ENCODE results near the gene TGIF2.

The TGIF2 gene

DNA sequence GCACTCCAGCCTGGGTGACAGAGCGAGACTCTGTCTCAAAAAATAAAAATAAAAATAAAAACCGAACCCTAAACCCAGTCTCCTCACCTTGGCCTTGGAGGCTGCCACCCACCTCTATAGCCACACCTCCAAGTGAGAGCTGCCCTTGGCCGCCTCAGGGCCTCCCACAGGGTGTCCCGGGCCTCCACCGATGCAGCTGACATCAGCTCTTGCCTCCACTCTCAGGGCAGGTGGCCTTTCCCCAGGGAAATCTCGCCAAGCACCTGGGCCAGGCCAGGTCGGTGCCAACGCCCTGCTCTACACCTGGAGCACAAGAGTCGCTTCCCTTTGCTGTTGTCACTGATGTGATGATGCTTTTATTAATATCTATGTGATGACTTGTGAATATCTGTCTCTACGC lies 41.0 kb upstream of the TGIF2 start:
- FAIRE-seq (no peak), DNase-seq (ENCODE audit: insufficient read length, low spot score) (no peak)
- TF ChIP-seq, protein P1, sequence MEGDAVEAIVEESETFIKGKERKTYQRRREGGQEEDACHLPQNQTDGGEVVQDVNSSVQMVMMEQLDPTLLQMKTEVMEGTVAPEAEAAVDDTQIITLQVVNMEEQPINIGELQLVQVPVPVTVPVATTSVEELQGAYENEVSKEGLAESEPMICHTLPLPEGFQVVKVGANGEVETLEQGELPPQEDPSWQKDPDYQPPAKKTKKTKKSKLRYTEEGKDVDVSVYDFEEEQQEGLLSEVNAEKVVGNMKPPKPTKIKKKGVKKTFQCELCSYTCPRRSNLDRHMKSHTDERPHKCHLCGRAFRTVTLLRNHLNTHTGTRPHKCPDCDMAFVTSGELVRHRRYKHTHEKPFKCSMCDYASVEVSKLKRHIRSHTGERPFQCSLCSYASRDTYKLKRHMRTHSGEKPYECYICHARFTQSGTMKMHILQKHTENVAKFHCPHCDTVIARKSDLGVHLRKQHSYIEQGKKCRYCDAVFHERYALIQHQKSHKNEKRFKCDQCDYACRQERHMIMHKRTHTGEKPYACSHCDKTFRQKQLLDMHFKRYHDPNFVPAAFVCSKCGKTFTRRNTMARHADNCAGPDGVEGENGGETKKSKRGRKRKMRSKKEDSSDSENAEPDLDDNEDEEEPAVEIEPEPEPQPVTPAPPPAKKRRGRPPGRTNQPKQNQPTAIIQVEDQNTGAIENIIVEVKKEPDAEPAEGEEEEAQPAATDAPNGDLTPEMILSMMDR (IDR thresholded peaks at IDR 0.05; ENCODE audit: insufficient read depth, missing control alignments): no peak

DNA sequence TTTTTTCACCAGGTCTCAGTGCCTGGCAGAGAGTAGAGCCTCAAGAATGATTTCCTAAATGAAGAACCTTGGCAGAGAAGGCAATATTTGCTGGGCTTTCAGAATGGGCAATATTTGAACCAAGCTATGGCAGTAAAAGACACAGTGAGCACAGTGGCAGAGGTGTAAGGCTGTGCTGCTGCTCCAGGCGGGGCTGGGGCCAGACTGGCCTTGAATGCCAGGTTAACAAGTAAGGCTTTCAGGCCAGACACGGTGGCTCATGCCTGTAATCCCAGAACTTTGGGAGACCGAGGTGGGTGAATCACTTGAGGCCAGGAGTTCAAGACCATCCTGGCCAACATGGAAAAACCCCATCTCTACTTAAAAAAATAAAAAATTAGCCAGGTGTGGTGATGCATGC lies 40.6 kb upstream of the TGIF2 start:
- TF ChIP-seq, protein P1 (IDR thresholded peaks at IDR 0.05; ENCODE audit: insufficient read depth, missing control alignments): no peak
- FAIRE-seq: no peak
- DNase-seq (ENCODE audit: insufficient read length, low spot score): no peak

DNA sequence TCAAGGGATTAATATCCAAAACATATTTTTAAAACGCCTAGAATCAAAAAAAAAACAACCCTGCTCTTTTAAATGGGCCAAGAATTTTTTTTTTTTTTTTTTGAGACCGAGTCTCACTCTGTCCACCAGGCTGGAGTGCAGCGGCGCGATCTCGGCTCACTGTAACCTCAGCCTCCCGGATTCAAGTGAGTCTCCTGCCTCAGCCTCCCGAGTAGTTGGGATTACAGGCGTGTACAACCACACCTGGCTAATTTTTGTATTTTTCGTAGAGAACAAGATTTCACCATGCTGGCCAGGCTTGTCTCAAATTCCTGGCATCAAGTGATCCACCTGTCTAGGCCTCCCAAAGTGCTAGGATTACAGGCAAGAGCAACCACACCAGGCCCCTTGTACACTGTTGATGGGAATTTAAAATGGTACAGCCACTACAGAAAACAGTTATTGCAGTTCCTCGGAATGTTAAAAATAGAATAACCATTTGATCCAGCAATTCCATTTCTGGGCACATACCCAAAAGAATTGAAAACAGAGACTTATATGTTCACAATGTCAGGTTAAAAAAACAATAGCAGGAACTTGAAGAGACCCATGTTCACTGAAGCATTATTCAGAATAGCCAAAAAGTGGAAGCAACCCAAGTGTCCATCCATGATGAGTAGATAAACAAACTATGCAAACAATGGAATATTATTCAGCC lies 35.2 kb upstream of the TGIF2 start:
- DNase-seq (ENCODE audit: insufficient read length, low spot score): no peak
- FAIRE-seq: no peak
- TF ChIP-seq, protein P1 (IDR thresholded peaks at IDR 0.05; ENCODE audit: insufficient read depth, missing control alignments): no peak

DNA sequence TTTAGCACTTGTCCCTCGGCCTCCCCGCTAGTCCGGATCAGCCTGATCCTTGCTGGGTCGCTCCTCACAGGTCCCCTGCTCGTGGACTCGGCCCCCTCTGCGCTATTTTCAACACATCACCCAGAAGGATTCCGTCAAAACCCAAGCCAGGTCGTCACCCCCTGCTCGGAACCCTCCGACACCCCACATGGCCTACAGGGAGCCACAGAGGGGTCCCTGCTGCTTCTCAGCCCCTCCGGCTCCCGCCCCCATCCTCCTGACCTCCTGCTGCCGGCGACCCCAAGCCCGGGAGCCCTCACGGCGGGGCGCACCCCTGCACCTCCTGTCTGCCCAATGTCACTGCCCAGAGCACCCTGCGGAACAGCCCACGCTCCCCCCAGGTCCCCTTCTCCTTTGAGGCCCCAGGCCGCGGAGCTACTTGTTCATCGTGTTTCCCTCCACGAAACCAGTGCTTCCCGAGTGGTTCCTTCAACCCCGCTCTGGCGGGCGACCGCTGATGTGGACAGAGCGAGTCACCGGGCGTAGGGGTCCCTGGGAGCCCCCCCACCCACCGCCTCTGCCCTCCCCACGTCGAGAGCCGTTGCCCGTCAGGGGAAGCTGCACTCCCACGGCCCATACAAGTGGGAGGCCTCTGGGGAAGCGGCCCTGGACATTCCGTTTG lies 32.7 kb upstream of the TGIF2 start:
- TF ChIP-seq, protein P1 (IDR thresholded peaks at IDR 0.05; ENCODE audit: insufficient read depth, missing control alignments): no peak
- DNase-seq (ENCODE audit: insufficient read length, low spot score) (no peak), FAIRE-seq (no peak)

DNA sequence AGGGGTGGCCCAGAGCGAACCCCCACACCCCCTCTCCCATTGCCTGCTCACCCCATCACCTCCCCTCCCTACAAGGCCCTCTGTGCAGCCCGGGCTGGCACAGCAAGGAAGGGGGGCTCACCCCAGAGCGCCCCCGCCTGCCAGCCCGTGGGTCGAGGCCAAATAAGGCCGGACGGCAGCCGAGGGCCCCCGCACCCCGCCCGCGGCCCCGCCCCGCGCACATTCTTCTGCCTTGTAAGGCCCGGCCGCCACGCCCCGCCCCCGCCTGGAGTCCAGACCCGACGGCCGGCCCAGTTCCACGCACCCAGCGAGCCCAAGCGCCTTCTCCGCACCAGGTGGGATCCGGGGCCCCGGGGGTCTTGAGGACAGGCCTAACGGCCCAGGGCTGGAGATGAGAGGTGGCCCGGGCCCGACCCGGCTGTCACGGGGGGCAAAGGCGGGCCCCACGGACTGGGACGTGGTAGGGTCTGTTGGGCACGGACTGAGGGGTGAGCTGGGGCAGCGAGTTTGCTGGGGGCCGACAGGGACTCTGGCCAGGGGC lies 32.1 kb upstream of the TGIF2 start, which contains the start of gene MYL9:
MYL9 (plus strand) TSS at position 293 of the 541 bp plus-strand sequence. CDS start 3,366 bp downstream, outside the sequence.
- FAIRE-seq (no peak), DNase-seq (ENCODE audit: insufficient read length, low spot score) (no peak)
- TF ChIP-seq, protein P1 (IDR thresholded peaks at IDR 0.05; ENCODE audit: insufficient read depth, missing control alignments): no peak

DNA sequence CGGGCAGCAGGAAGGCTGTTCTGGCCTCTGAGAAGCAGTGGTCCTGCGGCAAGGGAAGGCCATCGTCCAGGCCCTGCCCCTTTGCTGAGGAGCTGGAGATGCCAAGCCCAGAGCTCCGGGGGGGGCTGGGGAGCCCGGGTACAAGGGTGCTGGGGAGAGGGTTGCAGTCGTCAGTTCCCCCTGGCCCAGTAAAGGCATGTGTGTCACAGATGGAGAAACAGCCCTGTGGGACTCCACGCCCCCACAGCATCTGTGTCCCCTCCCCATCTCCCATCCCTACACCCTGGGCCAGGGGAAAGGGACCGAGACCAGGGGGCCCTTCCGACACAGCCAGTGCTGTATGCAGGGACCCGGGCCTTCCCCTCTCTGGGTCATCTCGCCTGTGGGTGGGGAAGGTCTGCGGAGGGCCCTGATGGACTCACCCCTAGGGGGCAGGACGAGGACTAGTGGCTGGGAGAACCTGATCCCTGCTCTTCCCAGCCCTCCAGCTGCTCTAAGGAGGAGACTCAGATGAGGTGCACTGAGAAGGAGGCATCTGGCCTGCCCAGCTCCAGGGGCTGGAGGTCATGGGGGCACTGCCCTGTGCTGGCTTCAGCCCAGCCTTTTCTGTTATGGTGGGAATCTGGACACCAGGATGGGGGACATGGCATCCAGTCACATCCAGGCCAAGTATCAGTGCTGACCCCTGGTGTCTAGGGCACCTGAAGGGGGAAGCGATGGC lies 31.5 kb upstream of the TGIF2 start:
- TF ChIP-seq, protein P1 (IDR thresholded peaks at IDR 0.05; ENCODE audit: insufficient read depth, missing control alignments): peak; percentile 18
- no peak for FAIRE-seq
- DNase-seq (ENCODE audit: insufficient read length, low spot score): no peak

All from D721Med (cell line).